Measurements from ENCODE around the gene CRYBG1.

Gene CRYBG1

DNA sequence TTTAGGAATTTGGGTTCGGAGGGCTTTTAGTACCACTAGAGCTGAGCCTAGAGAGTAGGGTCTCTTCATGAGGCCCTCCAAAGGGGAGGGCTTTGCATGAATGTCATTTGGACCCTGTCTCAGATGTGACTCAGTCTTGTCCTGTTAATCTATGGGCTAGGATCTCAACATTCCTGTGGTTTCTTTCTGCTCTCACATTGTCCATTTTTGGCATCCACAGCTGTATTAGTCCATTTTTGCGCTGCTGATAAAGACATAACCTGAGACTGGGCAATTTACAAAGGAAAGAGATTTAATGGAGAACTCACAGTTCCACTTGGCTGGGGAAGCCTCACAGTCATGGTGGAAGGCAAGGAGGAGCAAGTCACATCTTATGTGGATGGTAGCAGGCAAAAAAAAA, 61.0 kb downstream of the CRYBG1 start:
- Histone ChIP-seq H3K4me3 (no peak overlapping the region), H3K27ac (no peak overlapping the region)
- TF ChIP-seq, protein P1, sequence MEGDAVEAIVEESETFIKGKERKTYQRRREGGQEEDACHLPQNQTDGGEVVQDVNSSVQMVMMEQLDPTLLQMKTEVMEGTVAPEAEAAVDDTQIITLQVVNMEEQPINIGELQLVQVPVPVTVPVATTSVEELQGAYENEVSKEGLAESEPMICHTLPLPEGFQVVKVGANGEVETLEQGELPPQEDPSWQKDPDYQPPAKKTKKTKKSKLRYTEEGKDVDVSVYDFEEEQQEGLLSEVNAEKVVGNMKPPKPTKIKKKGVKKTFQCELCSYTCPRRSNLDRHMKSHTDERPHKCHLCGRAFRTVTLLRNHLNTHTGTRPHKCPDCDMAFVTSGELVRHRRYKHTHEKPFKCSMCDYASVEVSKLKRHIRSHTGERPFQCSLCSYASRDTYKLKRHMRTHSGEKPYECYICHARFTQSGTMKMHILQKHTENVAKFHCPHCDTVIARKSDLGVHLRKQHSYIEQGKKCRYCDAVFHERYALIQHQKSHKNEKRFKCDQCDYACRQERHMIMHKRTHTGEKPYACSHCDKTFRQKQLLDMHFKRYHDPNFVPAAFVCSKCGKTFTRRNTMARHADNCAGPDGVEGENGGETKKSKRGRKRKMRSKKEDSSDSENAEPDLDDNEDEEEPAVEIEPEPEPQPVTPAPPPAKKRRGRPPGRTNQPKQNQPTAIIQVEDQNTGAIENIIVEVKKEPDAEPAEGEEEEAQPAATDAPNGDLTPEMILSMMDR (IDR thresholded peaks at IDR 0.05): no peak
- no peak for DNase-seq (ENCODE audit: low spot score)

DNA sequence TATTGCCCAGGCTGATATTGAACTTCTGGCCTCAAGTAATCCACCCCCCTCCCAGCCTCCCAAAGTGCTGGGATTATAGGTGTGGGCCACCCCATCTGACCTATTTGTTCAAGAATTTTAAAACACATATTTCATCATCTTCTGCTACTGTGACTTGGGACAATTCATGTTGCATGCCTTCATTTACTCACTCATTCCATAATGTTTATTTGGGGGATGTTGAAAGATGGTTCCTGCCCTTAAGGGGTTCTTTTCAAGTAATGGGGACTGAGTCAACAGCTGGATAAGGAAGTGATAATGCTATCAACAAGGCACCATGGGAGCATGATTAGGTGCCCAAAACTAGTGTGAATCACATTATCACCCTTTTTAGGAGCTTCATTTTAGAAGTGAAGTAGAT, 62.0 kb downstream of the CRYBG1 start:
- no peak overlapping the region for H3K4me3 ChIP-seq
- no peak overlapping the region for H3K27ac ChIP-seq
- TF ChIP-seq, protein P1 (IDR thresholded peaks at IDR 0.05): no peak
- no peak for DNase-seq (ENCODE audit: low spot score)

DNA sequence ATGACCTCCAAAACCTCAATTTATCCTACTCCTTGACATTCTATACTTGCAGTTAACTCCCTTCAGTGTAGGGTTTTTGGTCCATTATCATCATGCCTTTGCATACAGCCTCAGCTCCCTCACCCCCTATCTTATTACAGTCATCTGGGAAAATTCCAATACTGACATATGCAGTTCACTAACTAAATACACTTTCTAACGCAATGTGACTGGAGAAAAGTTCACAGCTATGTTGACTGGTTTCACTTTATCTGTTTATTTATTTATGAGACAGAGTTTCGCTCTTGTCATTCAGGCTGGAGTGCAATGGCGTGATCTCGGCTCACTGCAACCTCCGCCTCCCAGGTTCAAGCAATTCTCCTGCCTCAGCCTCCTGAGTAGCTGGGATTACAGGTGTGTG, 64.9 kb downstream of the CRYBG1 start:
- H3K27ac ChIP-seq: no peak overlapping the region

DNA sequence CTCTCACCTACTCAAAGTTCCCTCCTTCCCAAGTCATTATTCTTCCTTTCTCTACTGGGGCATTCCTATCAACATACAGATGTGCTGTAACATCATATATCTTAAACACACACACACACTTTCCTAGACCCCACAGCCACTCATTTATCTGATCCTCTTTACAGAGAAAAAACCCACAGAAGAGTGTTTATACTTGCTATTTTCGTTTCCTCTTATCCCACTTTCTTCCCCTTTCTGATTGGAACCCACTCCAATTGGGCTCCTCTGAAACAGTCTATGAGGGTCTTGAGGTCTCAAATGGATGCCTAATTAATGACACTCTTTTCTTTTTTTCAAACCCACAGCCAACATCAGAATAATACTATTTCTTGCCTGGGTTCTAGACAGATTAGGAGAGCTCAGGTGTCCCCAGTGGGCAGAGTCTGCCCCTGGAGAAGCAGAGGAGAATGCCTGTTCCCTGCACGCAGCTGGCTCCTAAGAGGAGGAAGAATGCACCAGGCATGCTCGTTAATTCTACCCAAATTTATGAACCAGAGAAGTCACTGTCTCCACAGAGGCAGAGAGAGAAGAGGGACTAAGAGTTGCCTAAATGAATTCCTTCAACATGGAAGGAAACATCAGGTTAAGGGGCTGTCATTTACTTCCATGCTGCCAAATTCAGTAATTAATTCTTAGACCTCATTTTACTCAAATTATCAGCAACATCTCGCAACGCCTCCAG, 65.9 kb downstream of the CRYBG1 start:
- TF ChIP-seq, protein P1 (IDR thresholded peaks at IDR 0.05): no peak
- no peak overlapping the region for H3K27ac ChIP-seq
- no peak overlapping the region for H3K4me3 ChIP-seq
- DNase-seq (ENCODE audit: low spot score): no peak

More for the DNA sequence above, 64.9 kb downstream of the CRYBG1 start:
- TF ChIP-seq, protein P1 (IDR thresholded peaks at IDR 0.05): no peak
- no peak overlapping the region for H3K4me3 ChIP-seq
- no peak for DNase-seq (ENCODE audit: low spot score)

DNA sequence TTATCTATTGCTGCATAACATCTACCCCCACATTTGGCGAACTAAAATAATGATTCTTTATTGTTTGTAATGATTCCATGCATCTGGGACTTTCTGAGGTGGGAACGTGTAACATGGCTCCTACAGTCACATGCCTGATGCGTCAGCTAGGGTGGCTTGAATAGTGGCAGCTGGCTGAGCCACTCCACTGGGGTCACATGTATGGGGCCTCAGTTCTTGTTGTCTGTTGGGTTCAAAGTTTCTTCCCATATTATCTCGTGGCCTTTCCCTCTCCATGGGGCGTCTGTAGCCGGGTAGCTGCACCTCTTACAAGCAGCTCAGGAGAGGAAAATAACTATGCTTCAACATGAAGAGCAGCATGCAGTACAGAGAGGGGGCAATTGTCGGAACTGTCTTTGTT, 69.9 kb downstream of the CRYBG1 start:
- DNase-seq (ENCODE audit: low spot score): no peak
- TF ChIP-seq, protein P1 (IDR thresholded peaks at IDR 0.05): no peak
- Histone ChIP-seq H3K4me3 (no peak overlapping the region), H3K27ac (no peak overlapping the region)

DNA sequence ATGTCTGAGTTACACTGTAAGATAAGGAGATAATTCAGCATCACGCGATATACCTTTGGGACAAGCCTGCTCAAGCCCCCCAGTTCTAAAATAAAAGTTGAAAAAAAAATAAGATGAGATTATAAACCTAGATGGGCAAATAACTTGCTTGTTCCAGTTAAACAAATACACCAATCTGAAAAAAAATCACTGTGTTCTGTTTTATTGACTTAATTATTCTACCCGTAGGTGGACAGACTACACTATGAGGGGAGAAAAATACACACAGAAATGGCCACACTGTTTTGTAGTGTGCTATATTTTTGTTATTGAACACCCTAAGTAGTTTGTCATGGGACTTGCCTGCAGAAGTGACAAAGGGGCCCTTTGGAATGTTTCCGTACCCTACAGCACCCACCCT, 70.9 kb downstream of the CRYBG1 start:
- no peak overlapping the region for H3K4me3 ChIP-seq
- TF ChIP-seq, protein P1 (IDR thresholded peaks at IDR 0.05): no peak
- no peak for DNase-seq (ENCODE audit: low spot score)
- no peak overlapping the region for H3K27ac ChIP-seq

DNA sequence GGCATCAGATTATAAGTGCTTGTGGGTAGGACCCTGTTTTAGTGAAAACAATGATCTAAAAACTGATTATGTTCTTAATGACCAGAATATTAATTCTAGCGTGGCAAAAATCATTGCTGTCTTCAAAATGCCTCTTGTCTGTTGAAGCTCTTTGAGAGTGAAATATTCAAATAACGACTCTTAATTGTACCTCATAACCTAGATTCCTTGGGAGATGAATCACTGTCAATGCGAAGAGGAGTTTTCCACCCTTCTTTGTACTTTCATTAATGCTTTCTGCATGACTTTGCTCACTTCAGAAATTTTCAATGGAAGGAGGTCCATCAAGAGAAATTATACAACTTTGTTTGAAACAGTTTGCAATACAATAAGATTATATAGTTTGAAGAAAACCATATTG, 71.5 kb downstream of the CRYBG1 start:
- no peak overlapping the region for H3K4me3 ChIP-seq
- DNase-seq (ENCODE audit: low spot score): no peak
- no peak overlapping the region for H3K27ac ChIP-seq
- TF ChIP-seq, protein P1 (IDR thresholded peaks at IDR 0.05): no peak

Measured in coronary artery (tissue), 2 donors.